ENCODE data around the gene GPC6.

GPC6 gene

GRCh38 chr13:93786846-93787489, 560.4 kb downstream of the GPC6 start:
- Histone ChIP-seq H4K20me1 (ENCODE audit: insufficient read depth, low read length) (no peaks in the 10 kb centered on the region), H3K79me2 (ENCODE audit: insufficient read depth, low read length) (no peaks in the 10 kb centered on the region), H3K9me2 (ENCODE audit: low read depth, low read length) (no peaks in the 10 kb centered on the region), H3K27me3 (ENCODE audit: insufficient read depth, low read length) (no peaks in the 10 kb centered on the region), H3K4me1 (ENCODE audit: insufficient read depth, low read length, severe bottlenecking) (no peaks in the 10 kb centered on the region), H3K9ac (ENCODE audit: low read length) (no peak overlapping the region), H3K4me2 (ENCODE audit: low read length) (no peak overlapping the region), H3K4me3 (ENCODE audit: low read depth, low read length, poor library complexity, severe bottlenecking) (no peak overlapping the region), H3F3A (ENCODE audit: insufficient read depth, low read length) (no peaks in the 10 kb centered on the region), H2AFZ (ENCODE audit: low read length) (no peak overlapping the region), H3K27ac (ENCODE audit: low read depth, low read length, poor library complexity, severe bottlenecking) (no peak overlapping the region), H3K9me3 (ENCODE audit: low read length) (no peaks in the 10 kb centered on the region), H3K36me3 (ENCODE audit: insufficient read depth, low read length) (no peaks in the 10 kb centered on the region)
- no peak for TF ChIP-seq EZH2 (IDR thresholded peaks at IDR 0.05; ENCODE audit: borderline replicate concordance, low read length)
- TF ChIP-seq CTCF (IDR thresholded peaks at IDR 0.05; ENCODE audit: low read length): no peak

GRCh38 chr13:93788456-93788855, 561.8 kb downstream of the GPC6 start:
- Histone ChIP-seq H3K27ac (ENCODE audit: low read depth, low read length, poor library complexity, severe bottlenecking) (no peak overlapping the region), H3K4me2 (ENCODE audit: low read length) (no peak overlapping the region), H3K79me2 (ENCODE audit: insufficient read depth, low read length) (no peaks in the 10 kb centered on the region), H4K20me1 (ENCODE audit: insufficient read depth, low read length) (no peaks in the 10 kb centered on the region), H2AFZ (ENCODE audit: low read length) (no peak overlapping the region), H3K9me2 (ENCODE audit: low read depth, low read length) (no peaks in the 10 kb centered on the region), H3K4me3 (ENCODE audit: low read depth, low read length, poor library complexity, severe bottlenecking) (no peak overlapping the region), H3K9me3 (ENCODE audit: low read length) (no peaks in the 10 kb centered on the region), H3K9ac (ENCODE audit: low read length) (no peak overlapping the region), H3K36me3 (ENCODE audit: insufficient read depth, low read length) (no peaks in the 10 kb centered on the region), H3F3A (ENCODE audit: insufficient read depth, low read length) (no peaks in the 10 kb centered on the region), H3K4me1 (ENCODE audit: insufficient read depth, low read length, severe bottlenecking) (no peaks in the 10 kb centered on the region), H3K27me3 (ENCODE audit: insufficient read depth, low read length) (no peaks in the 10 kb centered on the region)
- TF ChIP-seq CTCF (IDR thresholded peaks at IDR 0.05; ENCODE audit: low read length): no peak
- TF ChIP-seq EZH2 (IDR thresholded peaks at IDR 0.05; ENCODE audit: borderline replicate concordance, low read length): no peak

- Histone ChIP-seq H3K9ac (ENCODE audit: low read length) (no peak overlapping the region), H3F3A (ENCODE audit: insufficient read depth, low read length) (no peaks in the 10 kb centered on the region), H3K27me3 (ENCODE audit: insufficient read depth, low read length) (no peaks in the 10 kb centered on the region), H3K4me3 (ENCODE audit: low read depth, low read length, poor library complexity, severe bottlenecking) (no peak overlapping the region), H3K4me1 (ENCODE audit: insufficient read depth, low read length, severe bottlenecking) (no peaks in the 10 kb centered on the region), H2AFZ (ENCODE audit: low read length) (no peak overlapping the region), H3K36me3 (ENCODE audit: insufficient read depth, low read length) (no peaks in the 10 kb centered on the region), H4K20me1 (ENCODE audit: insufficient read depth, low read length) (no peaks in the 10 kb centered on the region), H3K9me3 (ENCODE audit: low read length) (no peaks in the 10 kb centered on the region), H3K27ac (ENCODE audit: low read depth, low read length, poor library complexity, severe bottlenecking) (no peak overlapping the region), H3K79me2 (ENCODE audit: insufficient read depth, low read length) (no peaks in the 10 kb centered on the region), H3K4me2 (ENCODE audit: low read length) (no peak overlapping the region), H3K9me2 (ENCODE audit: low read depth, low read length) (no peaks in the 10 kb centered on the region)
- TF ChIP-seq EZH2 (IDR thresholded peaks at IDR 0.05; ENCODE audit: borderline replicate concordance, low read length) (no peak), CTCF (IDR thresholded peaks at IDR 0.05; ENCODE audit: low read length) (no peak)
Observed at GRCh38 chr13:93789058-93789457, 562.5 kb downstream of the GPC6 start.

Measured in OCI-LY1 (cell line).